ENCODE results near the gene TMEM147.
A peak's percentile ranks its signal among the peaks of the same experiment; 100 is the strongest.

The TMEM147 gene, protein sequence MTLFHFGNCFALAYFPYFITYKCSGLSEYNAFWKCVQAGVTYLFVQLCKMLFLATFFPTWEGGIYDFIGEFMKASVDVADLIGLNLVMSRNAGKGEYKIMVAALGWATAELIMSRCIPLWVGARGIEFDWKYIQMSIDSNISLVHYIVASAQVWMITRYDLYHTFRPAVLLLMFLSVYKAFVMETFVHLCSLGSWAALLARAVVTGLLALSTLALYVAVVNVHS

DNA sequence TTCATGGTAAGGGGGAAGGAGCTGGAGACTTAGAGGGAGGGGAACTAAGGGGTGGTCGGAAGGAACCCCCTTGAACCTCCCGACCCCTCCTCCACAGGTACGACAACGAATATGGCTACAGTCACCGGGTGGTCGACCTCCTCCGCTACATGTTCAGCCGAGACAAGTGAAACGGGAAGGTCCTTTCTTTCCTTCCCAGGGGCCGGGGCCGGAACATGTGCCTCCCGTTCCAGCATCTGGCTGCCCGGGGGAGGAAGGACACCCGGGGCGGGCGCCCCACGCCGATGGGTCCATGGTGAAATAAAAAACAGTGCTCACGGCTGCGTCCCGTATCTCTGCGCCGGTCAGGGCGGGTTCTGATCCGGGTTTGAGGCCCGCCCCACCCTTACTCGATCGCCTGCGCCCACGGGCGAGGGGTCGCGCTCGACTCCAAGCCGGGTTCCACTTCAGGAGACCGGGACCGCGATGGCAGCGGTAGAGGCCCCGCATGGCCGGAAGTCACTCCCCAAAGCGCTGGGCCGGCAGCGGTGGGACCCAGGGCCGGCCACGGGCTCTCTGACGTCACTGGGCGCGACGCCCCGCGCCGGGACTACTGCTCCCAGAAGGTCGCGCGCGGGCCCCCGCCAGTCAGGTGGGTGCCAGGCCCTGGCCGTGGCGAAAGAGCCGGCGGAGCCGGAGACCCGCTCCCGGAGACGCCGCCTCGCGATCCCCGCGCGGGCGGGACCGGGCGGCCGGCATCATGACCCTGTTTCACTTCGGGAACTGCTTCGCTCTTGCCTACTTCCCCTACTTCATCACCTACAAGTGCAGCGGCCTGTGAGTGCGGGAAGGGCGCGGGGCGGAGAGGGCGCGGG, at the start of gene TMEM147:
Gene TMEM147, plus strand, starts transcription at position 626 of the 854 bp plus-strand sequence. Its CDS starts 114 bp downstream, at position 740.
- DNase-seq = peak; percentile 94

DNA sequence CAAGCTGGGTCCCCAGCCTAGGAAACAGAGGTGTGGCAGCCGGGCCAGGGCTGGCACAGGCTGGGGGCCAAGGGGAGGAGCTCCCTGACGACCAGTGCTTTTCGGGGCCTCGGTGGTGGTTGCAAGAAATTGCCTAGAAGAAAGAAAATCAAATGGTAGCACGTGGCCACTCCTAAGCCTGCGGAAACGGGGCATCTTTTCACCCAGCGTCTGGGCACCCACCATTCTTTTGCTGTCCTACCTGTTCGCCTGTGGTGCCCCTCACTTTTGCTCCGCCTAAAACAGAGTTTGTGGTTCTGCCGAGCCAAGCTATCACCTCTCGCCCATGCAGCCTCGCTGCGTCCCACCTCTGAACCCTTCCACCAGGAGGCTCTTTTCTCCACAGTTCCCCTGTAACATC, 48.0 kb upstream of the TMEM147 start:
- no peak for DNase-seq

DNA sequence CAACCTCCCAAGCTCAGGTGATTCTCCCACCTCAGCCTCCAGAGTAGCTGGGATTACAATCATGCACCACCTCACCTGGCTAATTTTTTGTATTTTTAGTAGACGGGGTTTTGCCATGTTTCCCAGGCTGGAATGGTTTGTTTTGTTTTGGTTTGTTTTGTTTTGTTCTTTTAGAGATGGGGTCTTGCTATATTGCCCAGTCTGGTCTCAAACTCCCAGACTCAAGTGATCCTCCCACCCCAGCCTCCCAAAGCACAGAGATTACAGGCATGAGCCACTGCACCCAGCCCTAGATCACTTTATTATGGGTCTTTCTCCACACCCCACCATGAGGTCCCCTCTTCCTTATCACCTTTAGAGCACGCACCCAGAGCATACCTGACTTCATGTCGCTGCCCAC, 47.2 kb upstream of the TMEM147 start:
- no peak for DNase-seq

DNA sequence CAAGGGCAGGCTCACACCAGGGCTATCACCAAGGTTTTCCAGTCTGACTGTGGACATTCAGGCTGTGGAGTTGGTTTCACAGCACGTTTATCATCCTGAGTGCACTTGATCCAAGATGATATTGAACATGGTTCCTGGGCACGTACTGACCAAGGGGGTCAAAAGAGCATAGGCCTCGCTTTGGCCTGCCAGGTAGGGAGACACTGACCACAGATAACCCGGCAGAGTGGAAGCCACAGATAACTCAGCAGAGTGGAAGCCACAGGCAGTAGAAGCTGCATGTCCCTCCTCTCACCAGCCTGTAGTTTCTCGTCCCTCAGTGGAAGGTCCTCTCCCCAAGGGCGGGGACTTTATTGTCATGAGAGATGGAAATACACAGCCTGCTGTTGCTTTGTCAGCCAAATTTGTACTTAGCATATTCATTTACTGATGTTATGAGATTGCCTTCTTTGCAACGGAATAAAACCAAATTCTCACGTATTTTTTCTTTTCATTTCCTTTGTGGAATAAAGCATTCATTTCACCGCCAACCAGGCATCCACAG, 46.4 kb upstream of the TMEM147 start:
- DNase-seq = no peak

DNA sequence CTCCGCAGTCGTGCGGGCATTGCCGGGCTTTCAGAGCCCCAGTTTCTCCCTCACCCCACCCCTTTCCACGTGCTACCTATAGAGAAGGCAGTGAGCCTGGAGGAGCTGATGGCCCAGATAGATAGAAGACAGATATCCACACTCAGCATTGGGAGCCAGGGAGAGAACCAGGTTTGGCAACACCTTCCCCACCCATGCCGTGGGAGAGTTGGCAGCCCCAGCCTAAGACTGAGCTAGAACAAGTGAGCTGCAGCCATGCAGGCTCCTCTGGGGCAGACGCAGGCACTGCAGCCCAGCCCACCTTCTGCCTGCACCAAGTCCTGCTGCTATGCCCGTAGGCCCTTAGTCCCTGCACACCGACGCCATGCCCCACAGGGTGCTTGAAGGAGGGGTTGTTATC, 44.8 kb upstream of the TMEM147 start:
- no peak for DNase-seq

DNA sequence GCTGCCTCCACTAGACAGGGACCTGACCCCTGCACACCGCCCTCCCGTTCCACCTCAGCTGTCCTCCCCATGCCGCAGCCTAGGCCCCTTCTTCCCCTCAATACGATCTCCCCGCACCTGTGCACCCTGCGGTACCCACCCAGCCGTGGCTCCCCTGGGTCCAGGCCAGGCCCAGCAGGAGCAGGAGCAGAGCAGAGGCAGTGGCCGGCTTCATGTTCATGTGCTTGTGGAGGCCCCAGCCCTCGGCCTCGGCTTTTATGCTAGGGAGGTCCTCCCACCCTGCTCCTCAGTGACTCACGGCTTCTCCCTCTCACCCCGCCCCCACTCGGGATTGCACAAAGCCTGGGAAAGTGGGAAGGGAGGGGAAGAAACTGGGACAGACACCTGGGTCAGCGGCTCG, 43.7 kb upstream of the TMEM147 start:
- no peak for DNase-seq

DNA sequence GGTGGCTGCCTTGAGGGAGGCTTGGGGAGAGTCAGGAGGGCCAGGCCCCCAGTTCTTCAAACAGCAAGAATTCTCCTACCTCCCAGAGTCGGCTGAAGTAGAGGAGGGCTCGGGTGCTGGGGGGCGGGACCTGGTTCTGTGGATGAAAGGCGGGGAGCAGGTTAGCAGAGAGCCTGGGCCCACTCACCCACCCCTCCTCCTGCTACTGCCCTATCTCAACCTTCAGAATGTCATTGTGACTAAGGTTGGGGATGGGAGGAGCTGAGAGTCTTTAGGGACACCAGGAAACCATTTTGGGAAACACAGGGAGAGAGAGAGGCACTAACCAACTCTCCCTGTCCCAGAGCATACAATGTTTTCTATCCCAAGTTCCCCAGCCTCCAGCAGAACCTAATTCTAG, 42.7 kb upstream of the TMEM147 start:
- no peak for DNase-seq

DNA sequence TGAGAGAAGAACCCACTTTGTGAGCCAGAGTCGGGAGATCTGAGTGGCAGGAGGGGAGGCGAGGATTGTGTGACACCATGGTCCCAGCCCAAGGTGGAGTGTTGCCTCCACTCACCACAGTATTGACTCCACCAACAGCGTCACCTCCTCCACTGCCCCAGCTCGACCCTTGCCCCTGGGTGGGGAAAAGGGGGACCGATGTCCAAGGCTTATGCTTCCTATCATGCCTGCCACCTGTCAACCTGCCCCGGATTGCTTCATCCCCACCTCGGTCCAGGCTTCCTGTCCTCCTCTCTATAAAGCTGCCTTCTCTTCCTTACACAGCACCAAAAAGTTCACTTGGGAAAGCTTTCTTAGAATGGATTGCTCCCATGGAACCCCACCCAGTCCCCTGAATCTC, 39.4 kb upstream of the TMEM147 start:
- no peak for DNase-seq

DNA sequence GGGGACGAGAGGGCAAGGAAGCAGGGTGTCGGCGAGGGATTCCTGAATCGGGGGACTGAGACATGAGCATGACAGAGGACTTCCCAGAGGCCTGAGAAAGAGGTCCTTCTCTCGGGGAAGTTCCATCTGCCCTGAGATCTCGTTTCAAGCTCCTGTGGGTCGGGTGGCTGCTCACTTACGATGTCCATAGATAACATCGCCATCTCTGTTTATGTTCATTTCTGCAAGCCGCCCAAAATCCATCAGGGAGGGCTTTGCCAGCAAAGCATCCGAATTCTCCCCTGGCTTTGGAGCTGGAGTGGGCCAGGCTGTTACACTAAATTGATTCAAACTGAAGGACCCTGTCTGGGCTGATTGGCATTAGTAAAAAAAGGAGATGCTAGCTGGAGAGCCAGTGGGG, 37.9 kb upstream of the TMEM147 start:
- DNase-seq = no peak

DNA sequence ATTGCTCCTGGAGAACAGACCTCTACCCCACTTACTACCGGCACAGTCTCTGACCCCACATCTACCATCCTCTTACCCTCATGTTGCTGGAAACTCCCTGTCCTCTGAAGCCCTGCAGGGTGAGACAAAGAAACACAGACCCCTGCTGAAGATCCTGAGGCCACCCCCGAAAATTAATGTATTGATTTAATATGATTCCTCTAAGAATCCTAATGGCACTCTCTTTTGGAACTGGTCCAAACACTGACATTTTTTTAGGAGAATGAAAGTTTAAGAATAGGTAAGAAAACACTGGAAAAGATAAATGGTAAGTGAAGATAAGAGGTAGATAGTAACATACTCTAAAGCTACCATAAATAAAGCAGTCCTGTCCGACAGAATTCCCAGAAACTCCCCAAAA, 37.3 kb upstream of the TMEM147 start:
- no peak for DNase-seq

DNA sequence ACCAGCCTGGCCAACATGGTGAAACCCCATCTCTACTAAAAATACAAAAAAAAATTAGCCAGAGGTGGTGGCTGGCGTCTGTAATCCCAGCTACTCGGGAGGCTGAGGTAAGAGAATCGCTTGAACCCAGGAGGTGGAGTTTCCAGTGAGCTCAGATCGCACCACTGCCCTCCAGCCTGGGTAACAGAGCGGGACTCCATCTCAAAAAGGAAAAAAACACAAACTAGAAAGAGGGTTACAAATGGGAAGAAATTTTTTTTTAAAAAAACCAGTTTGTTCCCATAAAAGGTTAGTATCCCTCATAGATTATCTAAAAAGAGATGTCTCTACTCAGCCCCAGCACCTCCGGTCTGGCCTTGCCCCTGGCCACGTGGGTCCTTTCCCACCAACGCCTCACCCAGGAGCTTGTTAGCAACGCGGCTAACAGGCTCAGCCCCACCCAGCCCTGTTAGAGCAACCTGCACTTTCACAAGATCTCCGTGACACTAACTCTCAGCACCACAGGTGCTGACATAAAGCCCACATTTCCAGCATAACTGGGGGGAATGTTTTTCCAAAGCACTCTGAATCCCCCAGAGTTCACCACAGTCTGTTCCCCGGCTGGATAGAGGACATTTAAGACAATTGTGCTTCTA, 36.3 kb upstream of the TMEM147 start:
- no peak for DNase-seq

DNA sequence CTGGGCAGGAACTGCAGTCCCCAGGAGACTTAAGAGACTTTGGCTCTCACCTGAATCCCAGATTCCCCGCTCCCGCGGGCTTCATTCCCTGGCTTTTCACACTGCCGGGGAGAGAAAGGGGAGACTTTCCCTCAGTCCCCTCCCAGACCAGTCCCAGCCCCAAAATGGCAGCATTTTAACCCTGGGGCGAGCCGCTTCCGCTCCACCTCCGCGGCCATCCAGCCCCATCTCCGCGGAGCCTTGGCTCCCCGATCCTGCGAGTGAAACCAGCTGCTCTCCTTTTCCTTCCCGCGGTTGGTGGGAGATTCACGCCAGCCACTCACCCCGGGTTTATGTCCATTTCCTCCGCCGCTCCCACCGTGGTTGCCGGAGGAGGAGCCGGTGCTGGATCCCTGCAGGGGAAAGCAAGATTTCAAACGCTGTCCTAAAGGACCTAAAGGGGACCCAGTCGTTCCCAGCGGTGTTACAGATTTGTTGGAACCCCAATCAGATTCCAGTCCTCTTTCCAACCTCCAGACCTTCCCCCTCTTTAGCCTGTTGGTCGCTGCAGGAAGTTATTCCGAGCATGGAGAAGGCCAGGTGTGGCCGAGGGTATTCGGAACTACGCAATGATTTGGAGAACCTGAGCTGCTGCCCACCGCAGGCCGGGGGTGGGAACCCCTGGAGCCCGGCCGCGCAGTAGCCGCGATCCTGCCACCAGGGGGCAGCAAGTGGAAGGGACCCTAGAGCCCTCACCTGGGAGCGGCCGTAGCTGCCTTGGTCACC, 35.4 kb upstream of the TMEM147 start:
- DNase-seq = peak; percentile 86

DNA sequence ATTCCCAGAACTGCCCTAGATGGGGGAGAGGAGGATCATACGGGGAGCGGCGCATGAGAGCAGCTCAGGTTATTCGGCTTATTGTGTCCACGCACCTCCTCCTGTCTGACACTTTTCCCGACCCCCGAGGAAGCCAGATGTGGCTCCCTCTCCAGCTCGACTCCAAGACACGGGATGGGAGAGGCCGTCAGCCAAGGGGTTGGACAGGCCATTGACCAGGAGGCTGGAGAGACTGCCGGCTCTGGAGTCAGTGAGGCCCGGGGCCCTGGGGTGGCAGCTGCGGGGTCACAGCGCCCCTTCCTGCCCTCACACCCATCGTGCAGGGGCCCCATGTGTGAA, 34.8 kb upstream of the TMEM147 start:
- DNase-seq = no peak

DNA sequence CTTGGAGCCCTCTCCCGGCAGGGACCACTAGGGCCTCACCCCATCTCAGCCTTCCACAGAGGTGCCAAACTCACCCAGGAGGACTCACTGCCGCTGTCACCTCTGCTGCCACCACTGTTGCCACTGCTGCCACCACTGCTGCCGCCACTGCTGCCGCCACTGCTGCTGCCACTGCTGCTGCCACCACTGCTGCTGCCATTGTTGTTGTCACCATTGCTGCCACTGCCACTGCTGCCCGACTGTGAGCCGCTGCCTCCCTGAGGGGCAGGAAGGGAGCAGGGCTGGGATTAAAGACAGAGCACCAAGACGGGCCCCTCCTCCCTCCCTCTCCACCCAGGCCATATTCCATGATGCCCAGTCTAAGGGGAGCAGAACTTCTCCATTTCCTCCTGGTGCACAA, 34.1 kb upstream of the TMEM147 start:
- no peak for DNase-seq

DNA sequence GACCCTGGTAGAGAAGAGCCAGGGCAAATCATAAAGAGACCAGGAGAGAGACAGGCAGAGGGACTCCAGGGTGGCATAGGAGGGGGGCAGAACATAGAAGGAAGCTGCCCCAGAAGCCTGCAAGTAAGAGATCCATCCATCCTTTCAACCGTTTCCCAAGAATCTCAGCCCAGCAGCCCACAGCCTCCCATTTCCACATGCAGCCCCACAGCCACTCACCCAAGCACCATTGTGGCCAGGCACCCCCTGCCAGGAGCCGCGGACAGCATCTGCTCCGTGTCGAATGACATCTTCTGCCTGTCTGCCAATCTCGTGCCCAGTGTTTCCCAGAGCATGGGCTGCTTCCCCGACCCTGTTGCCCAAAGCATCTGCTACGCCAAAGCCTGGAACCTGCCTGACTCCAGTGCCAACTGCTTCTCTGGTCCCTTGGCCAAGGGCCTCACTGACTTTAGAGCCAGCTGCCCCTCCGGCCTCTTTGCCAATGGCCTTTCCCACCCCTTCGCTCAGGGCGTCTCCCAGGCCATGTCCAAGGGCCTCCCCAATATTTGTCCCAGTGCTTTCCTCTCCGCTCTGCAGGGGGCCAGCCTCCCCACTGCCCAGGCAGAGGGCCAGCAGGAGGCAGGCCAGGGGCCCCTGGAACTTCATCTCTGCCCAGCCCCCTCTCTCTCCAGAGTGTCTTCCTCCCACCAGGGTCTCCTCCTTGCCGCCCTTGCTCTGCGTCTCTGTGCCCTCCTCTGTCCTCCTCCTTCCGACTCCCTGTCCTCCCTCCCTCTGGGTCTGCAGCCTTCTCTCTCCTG, 32.4 kb upstream of the TMEM147 start:
- no peak for DNase-seq

DNA sequence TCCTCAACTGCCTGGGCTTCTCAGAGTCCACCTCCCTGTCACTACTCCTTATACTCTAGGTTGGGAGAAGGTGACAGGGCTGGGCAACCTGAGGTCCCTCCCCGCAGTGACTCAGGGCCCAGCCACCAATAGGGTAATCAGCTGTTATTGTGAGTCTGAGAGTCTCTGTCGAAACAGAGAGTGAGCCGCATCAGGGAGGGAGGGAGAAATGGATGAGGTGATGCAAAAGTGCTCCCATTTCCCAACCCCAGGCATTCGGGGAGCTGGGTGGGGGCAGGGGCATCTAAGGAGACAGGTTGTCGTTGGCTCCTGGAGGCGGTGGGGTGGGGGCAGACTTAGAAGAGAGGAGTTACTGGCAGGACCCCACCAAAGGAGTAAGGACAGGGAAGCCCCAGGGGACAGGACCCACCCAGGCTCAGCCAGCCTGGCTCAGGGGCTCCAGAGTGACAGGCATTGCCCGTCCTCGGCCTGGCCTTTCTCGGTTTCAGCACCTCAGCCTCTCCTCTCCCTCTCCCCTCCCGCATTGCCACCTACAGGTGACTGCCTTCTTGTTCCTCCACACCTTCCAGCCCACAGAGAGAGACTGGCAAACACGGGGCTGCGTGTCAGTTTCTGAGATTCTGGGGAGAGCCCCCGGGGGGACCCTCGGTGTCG, 31.7 kb upstream of the TMEM147 start, which contains the start of gene DMKN:
Gene DMKN, minus strand, starts transcription at position 22 of the 654 bp plus-strand sequence. CDS start 174 bp downstream, outside the sequence.
- no peak for DNase-seq

DNA sequence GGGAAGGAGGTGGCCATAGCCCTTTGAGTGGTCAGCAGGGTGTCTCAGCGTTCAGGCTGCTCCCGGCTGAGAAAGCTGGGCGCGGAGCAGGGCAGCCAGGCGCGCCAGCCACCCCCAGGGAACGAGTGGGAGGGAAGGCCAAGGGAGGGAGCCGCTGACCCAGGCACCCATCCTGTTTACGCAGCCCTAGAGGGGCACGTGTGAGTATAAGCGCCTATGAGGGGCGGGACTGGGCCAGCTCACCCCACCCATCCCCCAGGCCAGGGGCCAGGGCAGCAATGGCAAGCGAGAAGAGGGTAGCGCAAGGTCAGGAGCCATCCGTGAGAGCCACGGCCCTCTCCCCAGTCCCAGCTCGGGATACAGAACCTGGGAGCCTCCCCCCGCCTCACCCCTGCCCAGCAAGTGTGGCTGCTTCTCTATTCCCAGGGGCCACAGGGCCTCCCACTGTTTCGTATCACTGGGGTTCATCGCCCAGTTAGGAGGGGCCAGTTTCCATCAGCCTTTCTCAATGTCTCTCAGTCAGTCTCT, 31.1 kb upstream of the TMEM147 start:
- no peak for DNase-seq

DNA sequence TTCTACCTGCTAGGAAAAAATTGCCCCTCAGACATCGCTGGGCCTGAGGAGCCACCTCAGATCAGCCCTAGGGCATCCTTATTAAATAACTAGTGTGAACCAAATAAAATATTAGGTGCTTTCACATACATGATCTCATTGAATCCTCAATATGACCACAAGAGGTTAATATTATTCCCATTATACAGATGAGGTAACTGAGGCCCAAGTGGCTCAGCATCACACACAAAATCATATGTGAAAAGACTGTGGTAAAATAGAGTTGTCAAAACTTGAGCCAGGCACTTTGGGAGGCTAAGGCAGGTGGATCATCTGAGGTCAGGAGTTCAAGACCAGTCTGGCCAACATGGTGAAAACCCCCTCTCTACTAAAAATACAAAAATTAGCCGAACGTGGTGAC, 29.1 kb upstream of the TMEM147 start:
- no peak for DNase-seq

DNA sequence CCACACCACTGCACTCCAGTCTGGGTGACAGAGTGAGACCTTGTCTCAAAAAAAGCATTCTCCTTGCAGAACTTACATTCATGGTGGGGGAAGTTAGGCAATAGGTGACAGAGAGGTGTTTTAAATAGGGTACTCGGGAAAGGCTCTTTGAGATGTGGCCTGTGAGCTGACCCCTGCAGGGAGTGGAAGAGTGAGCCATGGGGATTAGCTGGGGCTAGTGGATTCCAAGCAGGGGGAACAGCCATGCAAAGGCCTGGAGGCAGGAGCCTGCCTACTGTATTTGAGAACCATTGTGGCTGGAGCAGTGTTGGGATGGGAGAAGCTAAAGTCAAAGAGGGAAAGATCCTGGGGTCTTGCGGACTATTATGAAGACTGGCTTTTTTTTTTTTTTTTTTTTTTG, 28.1 kb upstream of the TMEM147 start:
- no peak for DNase-seq

DNA sequence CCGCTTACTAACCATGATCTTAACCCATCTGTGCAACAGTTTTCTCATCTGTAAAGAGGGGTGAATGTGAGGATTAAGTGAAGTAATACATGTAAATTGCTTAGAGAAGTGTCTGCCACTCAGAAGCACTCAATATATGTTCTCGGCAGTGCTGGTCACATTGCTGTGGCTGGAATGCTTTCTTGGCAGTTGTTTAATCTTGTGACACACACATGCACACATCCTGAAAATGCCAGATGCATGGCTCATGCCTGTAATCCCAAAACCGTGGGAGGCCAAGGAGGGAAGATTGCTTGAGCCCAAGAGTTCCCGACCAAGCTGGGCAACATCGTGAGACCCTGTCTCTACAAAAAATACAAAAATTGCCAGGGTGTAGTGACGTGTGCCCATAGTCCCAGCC, 27.1 kb upstream of the TMEM147 start:
- no peak for DNase-seq

DNA sequence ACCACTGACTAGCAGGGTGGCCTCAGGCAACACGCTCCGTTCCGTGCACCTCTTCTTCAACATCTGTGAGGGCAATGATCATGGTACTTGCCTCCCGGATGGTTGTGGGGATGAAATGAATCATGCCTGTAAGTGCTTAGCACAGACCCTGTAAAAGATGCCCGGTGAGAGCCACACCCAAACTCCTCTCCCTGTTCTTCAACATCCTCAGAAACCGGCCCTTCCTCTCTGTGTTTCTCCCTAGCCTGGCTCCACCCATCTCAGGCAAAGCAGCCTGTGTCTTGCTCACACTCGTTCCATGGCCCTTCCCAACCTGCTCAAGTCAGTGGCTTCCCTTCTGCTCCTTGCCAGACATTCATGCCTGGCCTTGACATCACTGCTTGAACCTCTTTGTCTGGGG, 26.1 kb upstream of the TMEM147 start:
- no peak for DNase-seq

All from right forelimb (tissue), 1 donor.